ENCODE measurements around the gene C5.

Gene C5

DNA sequence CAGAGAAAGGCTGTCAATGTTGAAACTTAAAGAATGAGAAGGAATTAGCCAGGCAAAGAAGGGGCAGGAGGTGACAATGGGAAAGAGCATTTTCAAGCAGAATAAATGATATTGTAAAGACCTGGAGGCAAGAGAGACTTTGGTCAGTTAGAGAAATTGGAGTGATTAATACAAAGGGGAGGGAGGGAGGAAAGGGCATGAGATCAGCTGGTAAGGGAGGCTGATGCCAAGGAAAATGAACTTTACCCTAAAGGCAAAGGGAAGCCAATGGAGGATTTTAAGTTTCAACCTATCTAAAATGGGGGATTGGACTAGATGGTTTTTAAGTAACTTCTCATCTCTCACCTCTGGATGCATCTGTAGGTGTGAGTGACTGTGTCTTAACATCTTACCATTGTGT, 23.3 kb downstream of the C5 start:
- DNase-seq (ENCODE audit: insufficient read length, low spot score) (no peak), FAIRE-seq (peak; percentile 97)
- no peak for TF ChIP-seq POLR2A (IDR thresholded peaks at IDR 0.05; ENCODE audit: low read depth, low read length)

GRCh38 chr9:121026260-121026691, 23.8 kb downstream of the C5 start:
- FAIRE-seq (no peak), DNase-seq (ENCODE audit: insufficient read length, low spot score) (no peak)
- no peak for TF ChIP-seq POLR2A (IDR thresholded peaks at IDR 0.05; ENCODE audit: low read depth, low read length)

- DNase-seq (ENCODE audit: insufficient read length, low spot score) (no peak), FAIRE-seq (no peak)
- no peak for TF ChIP-seq POLR2A (IDR thresholded peaks at IDR 0.05; ENCODE audit: low read depth, low read length)
Observed at GRCh38 chr9:121024237-121024636, 25.8 kb downstream of the C5 start.

DNA sequence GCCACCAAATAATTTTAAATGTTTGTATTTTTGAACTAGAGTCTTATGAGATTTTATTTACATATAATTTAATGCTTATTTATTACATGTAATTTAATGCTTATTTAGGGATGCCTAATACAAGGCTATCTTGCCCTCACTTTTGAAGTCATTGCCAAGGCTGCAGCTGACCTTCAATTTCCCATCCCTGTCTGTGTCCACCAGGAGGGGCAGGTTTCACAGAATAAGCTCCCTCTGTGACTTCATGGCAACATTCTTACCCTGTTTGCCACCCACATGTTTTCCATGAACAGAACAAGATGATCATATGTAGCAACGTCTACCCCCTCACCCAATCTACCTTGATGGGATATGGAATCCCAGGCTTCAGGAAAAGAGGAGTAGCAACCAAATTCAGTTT, 27.0 kb downstream of the C5 start:
- TF ChIP-seq POLR2A (IDR thresholded peaks at IDR 0.05; ENCODE audit: low read depth, low read length): no peak
- DNase-seq (ENCODE audit: insufficient read length, low spot score) (no peak), FAIRE-seq (no peak)

- no peak for DNase-seq (ENCODE audit: insufficient read length, low spot score)
- FAIRE-seq: peak; percentile 89
- no peak for TF ChIP-seq POLR2A (IDR thresholded peaks at IDR 0.05; ENCODE audit: low read depth, low read length)
Observed at GRCh38 chr9:121021301-121021700, 28.8 kb downstream of the C5 start.

- FAIRE-seq (no peak), DNase-seq (ENCODE audit: insufficient read length, low spot score) (no peak)
- no peak for TF ChIP-seq POLR2A (IDR thresholded peaks at IDR 0.05; ENCODE audit: low read depth, low read length)
Observed at GRCh38 chr9:121019273-121019672, 30.8 kb downstream of the C5 start.

DNA sequence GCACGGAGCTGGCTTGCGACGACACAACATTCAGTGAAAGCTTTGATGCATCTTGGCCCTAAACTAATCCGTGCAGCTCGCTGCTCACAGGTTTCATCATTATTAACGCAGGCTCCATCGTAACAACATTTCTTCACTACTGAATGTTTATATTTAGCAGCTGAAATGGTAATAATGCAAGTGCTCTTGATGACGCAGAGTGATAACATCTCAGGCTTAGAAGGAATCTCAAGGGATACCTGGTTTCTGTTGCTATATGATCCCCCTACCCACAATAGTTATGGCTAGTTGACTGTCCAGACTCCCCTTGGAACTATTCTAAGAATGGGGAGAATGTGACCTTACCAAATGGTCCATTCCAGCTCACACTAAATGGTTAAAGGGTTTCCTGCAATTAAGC, 36.2 kb downstream of the C5 start:
- FAIRE-seq (peak; percentile 66), DNase-seq (ENCODE audit: insufficient read length, low spot score) (no peak)
- TF ChIP-seq POLR2A (IDR thresholded peaks at IDR 0.05; ENCODE audit: low read depth, low read length): no peak

- peak; percentile 96 for FAIRE-seq
- TF ChIP-seq POLR2A (IDR thresholded peaks at IDR 0.05; ENCODE audit: low read depth, low read length): no peak
- no peak for DNase-seq (ENCODE audit: insufficient read length, low spot score)
Observed at GRCh38 chr9:121009650-121010049, 40.4 kb downstream of the C5 start.

- DNase-seq (ENCODE audit: insufficient read length, low spot score) (no peak), FAIRE-seq (peak; percentile 75)
- TF ChIP-seq POLR2A (IDR thresholded peaks at IDR 0.05; ENCODE audit: low read depth, low read length): no peak
Observed at GRCh38 chr9:120999317-120999716, 50.8 kb downstream of the C5 start.

DNA sequence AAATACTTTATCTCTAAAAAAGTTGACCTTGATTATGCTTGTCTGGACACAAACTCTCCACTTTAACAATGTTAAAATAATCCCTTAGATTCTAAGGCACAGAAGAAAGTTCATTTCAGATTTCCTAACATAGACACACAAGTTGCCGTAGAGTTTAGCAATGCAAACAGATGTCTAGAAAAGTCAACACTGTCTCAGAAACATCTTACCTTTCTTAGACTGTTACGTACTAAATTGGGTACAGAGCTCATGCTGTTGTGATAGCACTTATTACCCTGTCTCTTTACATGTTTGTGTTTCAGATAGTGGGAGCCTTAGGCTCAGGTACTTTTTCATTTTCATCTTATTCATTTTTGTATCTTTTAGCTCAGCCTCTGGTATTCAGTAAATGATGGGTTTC, 52.0 kb downstream of the C5 start:
- DNase-seq (ENCODE audit: insufficient read length, low spot score) (no peak), FAIRE-seq (peak; percentile 93)
- no peak for TF ChIP-seq POLR2A (IDR thresholded peaks at IDR 0.05; ENCODE audit: low read depth, low read length)

- TF ChIP-seq POLR2A (IDR thresholded peaks at IDR 0.05; ENCODE audit: low read depth, low read length): no peak
- DNase-seq (ENCODE audit: insufficient read length, low spot score) (no peak), FAIRE-seq (peak; percentile 80)
Observed at GRCh38 chr9:120997502-120997901, 52.6 kb downstream of the C5 start.

GRCh38 chr9:120996409-120996808, 53.7 kb downstream of the C5 start:
- TF ChIP-seq POLR2A (IDR thresholded peaks at IDR 0.05; ENCODE audit: low read depth, low read length): no peak
- FAIRE-seq (peak; percentile 61), DNase-seq (ENCODE audit: insufficient read length, low spot score) (no peak)

GRCh38 chr9:120989065-120989464, 61.0 kb downstream of the C5 start:
- no peak for TF ChIP-seq POLR2A (IDR thresholded peaks at IDR 0.05; ENCODE audit: low read depth, low read length)
- FAIRE-seq (peak; percentile 33), DNase-seq (ENCODE audit: insufficient read length, low spot score) (no peak)

GRCh38 chr9:120985819-120986222, 64.3 kb downstream of the C5 start:
- DNase-seq (ENCODE audit: insufficient read length, low spot score) (peak; percentile 28), FAIRE-seq (peak; percentile 100)
- TF ChIP-seq POLR2A (IDR thresholded peaks at IDR 0.05; ENCODE audit: low read depth, low read length): no peak

GRCh38 chr9:120983259-120983837, 66.7 kb downstream of the C5 start:
- FAIRE-seq (no peak), DNase-seq (ENCODE audit: insufficient read length, low spot score) (no peak)
- no peak for TF ChIP-seq POLR2A (IDR thresholded peaks at IDR 0.05; ENCODE audit: low read depth, low read length)

DNA sequence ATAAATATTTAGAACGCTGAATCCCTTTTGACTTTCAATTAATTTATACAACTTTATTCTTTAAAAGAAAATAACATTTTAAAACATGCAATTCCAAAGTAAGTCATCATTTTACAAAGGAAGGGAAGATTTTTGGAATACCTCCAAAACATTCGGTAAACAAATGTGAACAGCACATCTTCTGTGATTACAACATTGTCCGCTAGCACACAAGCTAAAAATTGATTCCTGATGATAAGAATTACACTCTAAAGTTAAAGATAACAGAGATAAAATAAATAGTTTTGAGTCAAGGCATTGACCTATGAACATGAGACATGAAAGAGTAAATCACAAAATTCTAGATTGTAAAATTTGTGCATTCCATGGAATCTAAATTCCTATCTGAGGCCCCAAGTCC, 67.2 kb downstream of the C5 start:
- DNase-seq (ENCODE audit: insufficient read length, low spot score): no peak
- FAIRE-seq: peak; percentile 41
- TF ChIP-seq POLR2A (IDR thresholded peaks at IDR 0.05; ENCODE audit: low read depth, low read length): no peak

All from H54 (cell line).